Stimulated activated CD4-positive, alpha-beta T cell treated with anti-CD3 and anti-CD28 coated beads, Interleukin-15, amount 100 ng/mL, for 1 hour (primary cell): Measurements from ENCODE around the gene C6orf89.
"Not testable (repeated sequence)": the region's sequence is repeated elsewhere in the genome, so short reads cannot be mapped to it uniquely, and the experiment has no call there.

Source experiments
- DNase-seq, 2 donors: peaks; one replicate each; pipeline ENCODE4 v3.0.0-alpha.2; 2020; ENCODE audit warnings: low read depth in 1 of 2, low spot score in 1 of 2

C6orf89 gene

DNA sequence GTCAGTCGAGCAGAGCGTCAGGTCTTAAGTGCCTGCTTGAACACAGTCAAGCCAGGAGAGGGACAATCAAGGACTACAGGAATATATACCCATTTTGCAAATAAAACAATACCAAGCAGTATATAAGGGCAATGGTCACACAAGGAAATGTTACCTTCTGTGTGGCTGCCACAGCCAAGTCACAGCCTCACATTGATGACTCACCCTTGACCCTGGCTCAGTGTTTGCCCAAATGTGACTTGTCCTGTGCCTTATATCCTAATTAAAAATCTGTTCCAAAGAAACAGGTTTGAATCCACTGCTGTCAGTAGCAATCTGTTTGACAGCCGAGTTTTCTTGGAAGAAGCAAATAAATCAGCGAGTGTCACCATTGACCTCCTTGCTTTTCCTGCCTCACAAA is 34.3 kb downstream of the C6orf89 start:
- DNase-seq, result no peak

DNA sequence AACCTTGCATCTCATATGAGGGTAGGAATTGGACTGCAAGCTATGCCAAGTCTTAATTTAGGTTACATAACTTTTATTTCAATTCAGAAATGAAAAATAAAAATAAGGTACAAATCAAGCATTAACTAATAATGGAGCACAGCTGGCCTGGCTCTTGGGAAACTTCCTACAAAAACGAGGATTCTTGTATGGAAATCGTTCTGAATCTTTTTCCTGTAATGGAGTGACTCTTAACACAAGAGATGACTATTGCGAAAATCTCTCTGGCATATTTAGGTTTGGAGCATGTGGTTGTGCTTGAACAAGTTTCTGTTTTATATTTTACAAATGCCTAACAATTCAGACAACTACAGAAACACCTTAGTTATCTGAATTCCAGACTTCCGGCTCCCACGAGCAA is 34.8 kb downstream of the C6orf89 start:
- DNase-seq, result no peak

DNA sequence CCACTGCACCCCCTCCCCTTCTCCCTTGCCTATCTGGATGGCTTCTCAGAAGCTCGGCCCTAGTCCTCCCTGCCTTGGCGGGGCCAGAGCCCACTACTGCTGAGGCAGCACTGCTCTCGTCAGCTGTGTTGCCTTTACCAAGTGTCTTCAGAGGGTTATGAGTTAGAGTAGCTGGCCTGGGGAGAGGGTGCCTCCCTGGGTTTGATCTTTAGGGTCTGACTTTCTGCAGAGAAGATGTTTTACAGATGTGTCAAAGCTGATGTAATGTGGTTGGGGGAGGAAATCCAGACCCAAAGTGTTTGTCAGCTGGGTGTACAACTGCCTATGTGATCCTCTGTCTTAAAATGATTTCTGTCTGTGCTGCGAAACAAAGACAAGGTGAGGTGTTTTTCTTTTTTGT is 38.4 kb downstream of the C6orf89 start:
- DNase-seq, result no peak

DNA sequence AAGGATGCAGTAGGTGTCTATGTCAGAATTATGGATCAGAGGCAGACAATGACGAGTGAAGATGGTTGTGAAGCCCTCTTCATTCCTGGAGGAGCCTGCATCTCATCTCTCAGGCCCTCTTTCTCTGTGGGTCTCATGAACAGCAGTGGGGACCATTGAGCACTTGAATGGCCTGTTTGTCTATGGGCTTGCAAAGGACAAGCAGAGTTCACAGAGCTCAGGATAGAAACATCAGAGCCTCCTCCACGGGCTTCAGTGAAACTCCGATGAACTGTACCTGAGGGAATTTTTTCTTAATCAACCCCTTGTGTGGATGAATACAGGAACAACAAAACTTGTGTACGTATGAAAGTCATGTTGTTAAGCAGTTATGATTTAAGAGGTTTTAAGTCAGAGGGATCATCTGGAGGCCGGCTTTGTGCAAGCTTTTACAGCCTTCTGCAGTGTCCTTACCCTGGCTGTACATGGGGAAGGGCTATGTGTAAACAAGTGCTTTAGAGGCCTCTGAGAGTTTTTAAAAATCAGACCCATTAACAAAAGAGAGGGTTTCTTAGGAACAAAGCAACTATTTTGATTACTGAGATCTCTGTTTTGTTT is 39.1 kb downstream of the C6orf89 start:
- no peak for DNase-seq

DNA sequence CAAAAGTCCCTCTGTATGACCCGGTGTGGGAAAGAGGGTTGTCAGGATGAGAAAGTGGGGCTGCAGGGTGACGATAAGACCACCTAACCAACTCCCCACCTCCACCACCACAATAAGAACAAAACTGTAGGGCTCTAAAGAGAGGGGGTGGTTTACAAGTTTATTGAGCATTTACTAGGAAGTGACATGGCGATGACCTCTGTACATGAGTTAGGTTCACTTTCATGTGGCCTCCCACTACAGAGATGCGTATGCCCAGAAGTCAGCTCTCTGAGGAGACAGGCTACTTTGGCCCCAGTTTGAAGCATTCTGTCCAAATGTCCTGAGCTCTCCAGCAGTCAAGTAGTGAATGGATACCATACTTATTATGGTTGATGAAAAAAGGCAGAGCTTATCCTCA is 40.1 kb downstream of the C6orf89 start:
- no peak for DNase-seq

DNA sequence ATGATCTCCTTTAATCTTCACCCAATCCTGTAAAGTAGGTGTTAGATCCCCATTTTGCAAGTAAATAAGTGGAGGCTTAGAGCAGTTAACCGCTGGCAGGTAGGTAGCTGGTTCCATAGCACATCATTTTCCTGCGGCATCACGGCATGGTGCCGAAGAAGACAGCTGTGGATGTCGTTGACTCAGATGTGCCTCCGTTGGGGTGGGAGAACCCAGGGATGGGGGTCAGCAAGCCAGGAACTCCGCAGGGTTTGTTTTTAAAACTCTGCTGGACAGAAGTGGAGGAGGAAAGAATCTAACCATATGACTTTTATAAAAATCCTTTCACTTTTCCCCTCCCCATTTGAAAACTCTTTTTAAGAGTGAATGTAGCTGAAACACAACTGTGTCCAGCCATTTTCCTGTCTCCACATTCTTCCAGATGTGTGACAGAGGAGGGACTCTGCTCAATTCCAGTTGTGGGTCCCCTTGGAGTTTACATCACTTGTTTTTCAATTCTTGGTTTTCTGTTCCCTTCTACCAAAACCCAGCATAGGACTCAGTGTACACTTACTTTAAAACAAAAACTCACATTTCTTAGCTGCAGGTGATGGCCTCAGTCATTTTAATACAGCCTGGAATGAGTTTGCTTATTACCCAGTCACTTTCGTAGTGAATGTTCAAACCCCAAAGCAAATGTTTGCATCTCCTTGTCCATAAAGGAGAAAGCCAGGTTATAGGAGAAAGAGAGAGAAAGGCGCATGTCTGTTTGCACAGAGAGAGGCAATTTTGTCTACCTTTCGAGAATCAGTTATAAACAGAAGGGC is 41.2 kb downstream of the C6orf89 start:
- no peak for DNase-seq

DNA sequence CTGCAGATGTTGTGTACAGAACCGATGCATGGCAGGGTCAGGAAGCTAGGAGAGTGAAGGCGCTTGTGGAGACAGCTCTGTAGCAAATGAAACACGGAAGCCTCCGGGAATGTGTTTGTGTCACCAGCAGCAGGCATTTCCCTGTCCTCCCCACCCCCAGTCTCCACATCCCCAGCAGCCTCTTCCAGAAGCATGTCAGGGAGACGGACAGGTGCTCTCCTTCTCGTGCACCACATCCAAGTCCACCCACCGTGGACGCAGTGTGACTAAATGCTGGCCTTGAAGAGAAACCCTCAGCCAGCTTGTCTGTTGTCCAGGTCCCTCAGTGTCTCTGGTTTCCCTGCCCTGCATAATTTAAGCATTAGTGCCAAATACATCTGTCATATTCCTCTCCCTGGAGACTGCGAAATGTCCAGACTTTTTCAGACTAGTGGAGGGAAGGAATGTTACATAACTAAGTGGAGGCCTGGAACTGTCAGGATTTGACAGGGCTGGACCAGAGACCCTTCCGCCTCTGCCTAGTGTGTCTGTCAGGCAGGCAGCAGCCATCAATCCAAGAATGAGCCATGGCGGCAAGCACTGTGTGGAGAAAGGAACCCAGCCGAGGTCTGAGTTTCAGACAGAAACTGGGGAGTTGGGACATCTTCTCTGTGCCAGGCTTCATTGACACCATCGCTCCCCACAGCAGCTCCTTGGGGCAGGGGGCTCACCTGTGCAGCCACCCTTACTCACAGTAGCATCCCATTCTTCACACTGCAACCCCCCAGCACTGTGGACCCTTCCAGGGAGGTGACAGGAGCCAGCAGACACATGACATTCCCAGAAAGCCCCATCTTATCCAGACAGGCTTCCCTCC is 42.2 kb downstream of the C6orf89 start:
- no peak for DNase-seq

DNA sequence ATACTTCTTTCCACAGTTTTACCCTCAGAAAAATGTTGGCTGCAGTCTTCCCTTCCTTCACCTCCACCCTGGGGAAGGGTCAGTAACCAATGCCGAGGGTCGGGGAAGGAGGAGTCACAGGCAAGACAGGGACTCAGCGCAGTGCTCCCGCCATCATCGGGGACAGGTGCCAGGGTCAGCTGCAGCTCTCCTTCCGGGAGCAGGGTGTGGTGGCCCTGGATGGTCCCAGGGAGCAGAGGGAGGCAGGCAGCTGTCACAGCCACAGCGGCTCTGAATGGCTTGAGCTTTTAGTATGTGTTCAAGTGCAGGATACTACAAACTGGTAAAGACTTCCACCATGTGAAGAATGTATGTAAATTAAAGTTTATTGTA is 42.8 kb downstream of the C6orf89 start:
- no peak for DNase-seq

DNA sequence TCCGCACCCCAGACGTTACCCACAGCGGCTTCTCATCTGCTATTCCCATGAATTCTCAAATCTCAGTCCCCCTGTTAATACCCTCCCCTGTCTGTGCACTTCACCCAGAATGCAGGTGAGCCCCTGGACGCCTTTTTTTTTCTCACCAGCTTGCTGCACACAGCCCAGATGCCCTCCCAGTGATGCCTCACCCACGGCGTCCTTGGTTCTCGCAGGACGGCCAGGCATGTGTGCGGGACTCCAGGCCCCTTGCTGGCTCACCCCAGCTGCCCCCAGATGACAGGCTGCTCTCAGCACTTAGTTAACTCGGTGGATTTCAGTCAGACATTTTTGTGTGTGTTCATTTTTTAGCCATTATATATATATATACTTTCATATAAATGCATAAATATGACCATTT is 43.4 kb downstream of the C6orf89 start:
- no peak for DNase-seq

DNA sequence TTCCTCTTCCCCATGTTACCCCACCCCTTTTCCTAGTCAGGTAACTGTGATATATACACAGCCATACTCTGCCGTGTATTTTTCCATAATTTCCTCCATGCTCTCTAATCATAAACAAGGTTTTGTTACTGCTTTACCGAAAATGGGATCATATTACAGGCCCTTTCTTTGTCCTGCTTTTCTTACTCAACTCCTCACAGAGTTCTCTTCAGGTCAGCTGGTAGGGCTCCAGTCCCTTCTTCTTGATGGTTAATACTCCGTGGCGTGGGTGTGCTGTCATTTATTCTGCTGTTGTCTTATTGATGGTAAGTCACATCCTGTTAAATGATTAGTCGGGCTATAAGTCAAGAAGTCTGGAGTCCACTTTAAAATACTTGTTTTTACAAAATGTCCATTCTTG is 43.9 kb downstream of the C6orf89 start:
- no peak for DNase-seq

DNA sequence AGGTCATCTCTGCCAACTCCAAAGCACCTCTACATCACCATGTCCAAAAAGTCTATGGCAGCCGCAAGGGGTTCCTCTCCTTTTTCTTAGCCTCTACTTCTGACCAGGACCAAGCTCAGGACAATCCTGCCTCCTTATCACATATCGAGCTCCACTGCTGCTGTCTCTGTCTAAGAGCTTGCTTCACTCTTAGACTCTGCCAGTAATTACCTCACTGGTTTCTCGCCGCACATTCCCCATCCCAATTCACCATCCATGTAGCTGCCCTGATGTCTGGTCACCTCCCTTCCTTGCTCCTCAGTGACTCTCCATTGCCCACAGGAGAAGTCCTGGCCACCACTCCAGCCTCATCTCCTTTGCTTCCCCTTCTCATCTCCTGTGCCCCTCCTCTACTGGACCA is 44.7 kb downstream of the C6orf89 start:
- no peak for DNase-seq

DNA sequence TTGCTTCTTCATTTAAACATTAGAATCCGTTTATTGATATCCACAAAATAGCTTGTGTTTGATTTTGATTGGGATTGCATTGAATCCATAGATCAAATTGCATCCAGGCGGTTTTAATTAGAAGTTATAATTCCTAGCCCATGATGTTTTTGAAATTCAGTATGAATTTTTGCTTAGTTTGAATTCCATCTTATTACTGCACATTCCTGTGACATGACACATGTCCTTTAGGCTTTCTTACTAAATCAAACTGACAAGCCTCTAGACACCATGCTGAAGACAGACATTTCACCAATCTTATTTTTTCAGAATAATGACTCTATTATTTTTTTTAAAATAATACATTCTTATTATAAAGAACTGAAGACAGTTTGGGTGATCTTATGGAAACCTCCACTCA is 47.4 kb downstream of the C6orf89 start:
- DNase-seq, result no peak

DNA sequence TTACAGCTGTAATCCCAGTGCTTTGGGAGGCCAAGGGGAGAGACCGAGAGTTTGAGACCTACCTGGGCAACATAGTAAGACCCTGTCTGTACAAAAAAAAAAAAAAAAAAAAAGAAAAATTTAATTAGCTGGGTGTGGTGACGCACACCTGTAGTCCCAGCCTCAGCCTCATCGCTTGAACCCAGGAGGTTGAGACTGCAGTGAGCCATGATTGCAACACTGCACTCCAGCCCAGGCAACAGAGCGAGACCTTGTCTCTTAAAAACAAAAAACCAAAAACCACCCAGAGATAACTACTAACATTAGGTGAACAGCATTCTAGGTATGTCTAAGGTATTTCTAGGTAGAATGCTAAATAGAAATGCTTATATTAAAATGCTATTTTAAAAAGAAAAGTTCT is 47.8 kb downstream of the C6orf89 start:
- no peak for DNase-seq

DNA sequence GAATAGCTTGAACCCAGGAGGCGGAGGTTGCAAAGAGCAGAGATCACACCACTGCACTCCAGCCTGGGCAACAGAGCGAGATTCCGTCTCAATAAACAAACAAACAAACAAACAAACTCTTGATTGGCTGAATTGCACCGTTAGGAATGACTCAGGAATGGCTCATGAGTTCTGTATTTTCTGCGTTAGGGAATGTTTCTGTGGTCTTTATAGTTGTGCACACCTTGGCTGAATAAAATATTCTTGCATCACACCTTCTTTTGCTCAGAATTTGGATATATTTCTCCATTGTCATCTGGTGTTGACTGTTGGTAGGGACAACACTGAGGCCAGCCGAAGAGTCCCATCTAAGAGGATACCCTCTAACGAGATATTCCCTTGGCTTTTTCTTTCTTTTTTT is 49.1 kb downstream of the C6orf89 start:
- DNase-seq, result no peak

DNA sequence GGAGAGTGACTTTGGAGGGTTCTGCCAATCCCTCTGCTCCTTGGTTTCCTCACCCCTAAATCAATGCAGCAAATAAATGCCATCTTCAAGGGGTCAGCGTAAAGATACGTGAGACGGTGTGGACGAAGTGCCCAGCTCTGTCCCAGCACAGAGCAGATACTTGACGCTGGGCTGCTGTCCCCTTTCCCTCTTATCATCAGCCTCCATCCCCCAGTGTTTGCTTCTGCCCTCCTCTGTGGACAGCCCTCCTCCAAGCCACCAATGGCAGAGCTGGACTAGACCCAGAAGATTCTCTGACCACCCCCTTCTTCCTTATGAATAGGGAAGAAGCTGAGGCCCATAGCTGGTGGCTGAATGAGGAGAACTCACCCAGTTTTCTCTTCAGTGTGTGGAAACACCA is 51.1 kb downstream of the C6orf89 start:
- no peak for DNase-seq

DNA sequence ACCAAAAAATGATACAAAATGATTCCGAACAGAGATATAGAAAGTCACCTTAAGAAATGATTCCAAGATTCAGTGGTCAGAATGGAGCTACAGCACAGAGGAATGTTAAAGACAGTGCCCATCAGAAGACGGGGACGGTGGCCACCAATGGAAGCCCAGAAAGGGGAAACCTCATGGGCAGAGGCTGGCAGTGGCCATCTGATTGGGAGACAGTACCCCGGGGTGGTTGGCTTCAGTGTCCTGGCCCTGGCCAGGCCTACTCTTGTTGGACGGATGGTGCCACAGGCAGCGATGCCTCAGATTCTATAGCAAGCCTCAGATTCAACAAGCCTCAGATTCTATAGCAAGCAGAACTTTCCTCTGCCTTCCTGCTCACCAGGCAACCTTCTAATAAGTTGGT is 52.1 kb downstream of the C6orf89 start:
- no peak for DNase-seq

DNA sequence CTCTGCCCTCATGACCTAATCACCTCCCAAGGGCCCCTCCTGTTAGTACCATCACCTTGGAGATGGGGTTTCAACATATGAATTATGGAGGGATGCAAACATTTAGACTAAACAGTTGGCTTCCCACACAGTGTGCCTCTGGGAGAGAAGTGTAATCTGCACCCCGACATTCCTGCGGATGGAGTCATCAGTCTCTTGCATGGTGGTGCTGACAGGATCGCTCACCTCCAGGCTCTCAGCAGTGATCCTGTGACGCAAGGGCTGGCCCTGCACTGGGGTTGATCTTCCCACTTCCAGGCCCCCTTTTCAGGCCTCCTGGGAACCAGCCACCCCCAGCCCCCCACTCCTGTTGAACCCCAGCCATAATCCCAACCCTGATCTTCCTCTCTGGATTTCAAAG is 52.8 kb downstream of the C6orf89 start:
- no peak for DNase-seq

DNA sequence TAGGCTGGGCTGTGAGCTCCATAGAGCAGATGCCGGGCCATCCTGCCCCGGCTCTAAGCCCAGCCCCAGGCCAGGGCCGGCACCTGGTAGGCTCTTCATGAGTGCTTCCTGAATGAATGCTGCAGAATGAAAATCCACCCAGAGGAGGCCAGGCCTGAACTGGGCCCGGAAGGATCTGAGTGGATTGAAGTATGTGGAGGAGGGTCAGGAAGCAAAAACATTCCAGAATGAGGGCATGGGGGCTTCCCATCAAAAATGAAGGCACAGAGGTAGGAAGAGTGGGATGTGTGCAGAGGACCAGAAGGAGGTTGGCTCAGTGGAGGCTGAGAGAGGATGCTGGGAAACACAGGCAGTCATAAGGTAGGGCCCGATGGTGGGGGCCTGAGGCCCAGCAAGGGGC is 53.3 kb downstream of the C6orf89 start:
- DNase-seq, result not testable (repeated sequence)

DNA sequence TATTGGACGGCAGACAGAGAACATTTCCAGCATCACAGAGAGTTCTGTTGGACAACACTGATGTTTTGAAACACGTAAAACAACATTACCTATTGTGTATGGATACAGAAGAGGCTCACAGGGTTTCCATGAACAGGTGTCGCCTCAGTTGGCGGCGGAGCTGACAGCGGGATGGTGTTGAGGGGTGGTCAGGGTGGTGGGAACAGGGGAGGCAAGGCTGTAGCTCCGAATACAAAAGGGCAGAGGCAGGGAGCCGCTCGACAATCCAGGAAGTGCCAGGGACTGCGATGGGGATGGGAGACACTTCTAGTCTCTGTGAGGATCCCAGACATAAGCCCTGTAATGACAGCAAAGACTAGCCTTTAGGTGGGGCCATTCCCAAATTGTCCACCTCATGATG is 54.3 kb downstream of the C6orf89 start:
- no peak for DNase-seq

DNA sequence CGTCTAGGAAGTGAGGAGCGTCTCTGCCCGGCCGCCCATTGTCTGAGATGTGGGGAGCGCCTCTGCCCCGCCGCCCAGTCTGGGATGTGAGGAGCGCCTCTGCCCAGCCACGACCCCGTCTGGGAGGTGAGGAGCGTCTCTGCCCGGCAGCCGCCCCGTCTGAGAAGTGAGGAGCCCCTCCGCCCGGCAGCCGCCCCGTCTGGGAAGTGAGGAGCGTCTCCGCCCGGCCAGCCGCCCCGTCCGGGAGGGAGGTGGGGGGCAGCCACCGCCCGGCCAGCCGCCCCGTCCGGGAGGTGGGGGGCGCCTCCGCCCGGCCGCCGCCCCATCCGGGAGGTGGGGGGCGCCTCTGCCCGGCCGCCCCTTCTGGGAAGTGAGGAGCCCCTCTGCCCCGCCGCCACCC is 55.8 kb downstream of the C6orf89 start:
- DNase-seq, result not testable (repeated sequence)

DNA sequence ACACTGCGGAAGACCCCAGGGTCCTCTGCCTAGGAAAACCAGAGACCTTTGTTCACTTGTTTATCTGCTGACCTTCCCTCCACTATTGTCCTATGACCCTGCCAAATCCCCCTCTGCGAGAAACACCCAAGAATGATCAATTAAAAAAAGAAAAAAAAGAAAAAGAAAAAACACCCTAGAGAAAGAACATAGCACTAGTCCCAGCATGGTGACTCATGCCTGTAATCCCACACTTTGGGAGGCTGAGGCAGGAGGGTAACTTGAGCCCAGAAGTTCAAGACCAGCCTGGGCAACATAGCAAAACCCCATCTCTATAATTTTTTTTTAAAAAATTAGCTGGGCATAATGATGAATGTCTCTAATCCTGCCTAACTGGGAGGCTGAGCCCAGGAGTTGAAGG is 56.6 kb downstream of the C6orf89 start:
- not testable (repeated sequence) for DNase-seq

DNA sequence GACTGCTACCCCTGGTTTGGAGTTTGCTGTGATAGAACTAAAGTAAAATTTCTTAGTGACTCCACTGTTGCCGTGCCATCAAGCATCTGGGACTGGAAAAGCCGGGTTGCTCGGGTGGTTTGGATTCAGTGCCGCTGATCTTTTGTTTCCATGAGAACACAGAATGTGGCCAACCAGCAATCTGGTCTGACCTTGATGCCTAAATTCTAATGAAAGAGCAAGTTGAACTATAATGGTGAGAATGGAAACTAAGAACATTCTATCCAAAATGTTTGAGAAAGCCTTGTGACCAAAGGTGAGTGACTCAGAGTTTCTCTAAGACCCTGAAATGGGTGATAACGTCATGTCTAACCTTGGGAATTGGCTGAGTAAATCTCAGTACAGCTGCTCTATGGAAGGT is 58.9 kb downstream of the C6orf89 start:
- no peak for DNase-seq
